PFSK-1 (cell line): ENCODE data around the gene COX6B1.

ENCODE experiments used
- POLR2AphosphoS5 ChIP-seq: IDR thresholded peaks from 2 replicates; pipeline ENCODE4 v1.6.1; 2012; ENCODE audit warnings: low read depth, mild to moderate bottlenecking, control low read depth, low read length, moderate library complexity
- TAF1 ChIP-seq: IDR thresholded peaks from 2 replicates; pipeline ENCODE4 v1.6.1; 2012; ENCODE audit warnings: low read length, control low read depth, borderline replicate concordance; ENCODE audit not compliant: insufficient read depth

DNA sequence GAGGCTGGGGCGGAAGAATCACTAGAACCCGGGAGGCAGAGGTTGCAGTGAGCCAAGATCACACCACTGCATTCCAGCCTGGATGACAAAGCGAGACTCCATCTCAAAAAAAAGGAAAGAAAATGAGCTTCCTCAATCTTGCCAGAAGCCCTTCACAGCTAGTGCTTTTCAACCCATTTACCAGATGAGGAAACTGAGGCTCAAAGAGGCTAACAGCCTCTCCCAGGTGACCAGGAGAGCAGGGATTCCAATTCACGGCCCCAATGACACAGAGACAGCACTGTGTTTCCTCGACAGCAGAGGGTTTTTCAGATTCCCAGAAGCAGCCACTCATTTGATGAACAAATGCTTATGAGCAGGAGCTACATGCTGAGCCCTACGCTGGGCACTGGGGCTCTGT lies 21.4 kb downstream of the COX6B1 start:
- no peak for TF ChIP-seq TAF1
- no peak for TF ChIP-seq POLR2AphosphoS5
